PC-9 (cell line): ENCODE measurements around the gene GRIN2D.

ENCODE experiments used
- EZH2 ChIP-seq: fragments of 200-600 bp; sonication (generic); IDR thresholded peaks from 2 replicates; pipeline ENCODE4 v1.8.0; 2017; ENCODE audit warnings: antibody characterized with exemption, low read depth
- TF ChIP-seq, protein P1 (sequence below): fragments of 200-600 bp; sonication (generic); conservative IDR thresholded peaks from 2 replicates; pipeline ENCODE4 v1.6.1; 2017; ENCODE audit warnings: mixed run types, antibody characterized with exemption, mild to moderate bottlenecking, moderate library complexity

DNA sequence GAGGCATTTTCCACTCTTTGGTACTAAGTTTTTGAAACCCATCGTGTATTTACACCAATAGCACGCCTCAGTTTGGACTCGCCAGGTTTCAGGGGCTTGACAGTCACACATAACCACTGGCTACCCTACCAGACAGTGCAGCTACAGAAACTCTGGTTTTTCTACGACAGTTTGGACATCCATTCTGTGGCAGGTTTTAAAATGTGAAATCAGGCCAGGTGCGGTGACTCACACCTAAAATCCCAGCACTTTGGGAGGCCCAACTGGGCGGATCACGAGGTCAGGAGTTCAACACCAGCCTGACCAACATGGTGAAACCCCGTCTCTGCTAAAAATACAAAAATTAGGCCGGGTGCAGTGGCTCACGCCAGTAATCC lies 15.3 kb upstream of the GRIN2D start:
- TF ChIP-seq, protein P1, sequence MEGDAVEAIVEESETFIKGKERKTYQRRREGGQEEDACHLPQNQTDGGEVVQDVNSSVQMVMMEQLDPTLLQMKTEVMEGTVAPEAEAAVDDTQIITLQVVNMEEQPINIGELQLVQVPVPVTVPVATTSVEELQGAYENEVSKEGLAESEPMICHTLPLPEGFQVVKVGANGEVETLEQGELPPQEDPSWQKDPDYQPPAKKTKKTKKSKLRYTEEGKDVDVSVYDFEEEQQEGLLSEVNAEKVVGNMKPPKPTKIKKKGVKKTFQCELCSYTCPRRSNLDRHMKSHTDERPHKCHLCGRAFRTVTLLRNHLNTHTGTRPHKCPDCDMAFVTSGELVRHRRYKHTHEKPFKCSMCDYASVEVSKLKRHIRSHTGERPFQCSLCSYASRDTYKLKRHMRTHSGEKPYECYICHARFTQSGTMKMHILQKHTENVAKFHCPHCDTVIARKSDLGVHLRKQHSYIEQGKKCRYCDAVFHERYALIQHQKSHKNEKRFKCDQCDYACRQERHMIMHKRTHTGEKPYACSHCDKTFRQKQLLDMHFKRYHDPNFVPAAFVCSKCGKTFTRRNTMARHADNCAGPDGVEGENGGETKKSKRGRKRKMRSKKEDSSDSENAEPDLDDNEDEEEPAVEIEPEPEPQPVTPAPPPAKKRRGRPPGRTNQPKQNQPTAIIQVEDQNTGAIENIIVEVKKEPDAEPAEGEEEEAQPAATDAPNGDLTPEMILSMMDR, result no peak
- TF ChIP-seq EZH2, result no peak
